ENCODE data around the gene TAOK1.

GRCh38 chr17:29368161-29368560 lies 22.0 kb upstream of the TAOK1 start:
- TF ChIP-seq CTCF (IDR thresholded peaks at IDR 0.05) (no peak), POLR2A (IDR thresholded peaks at IDR 0.05) (no peak)
